ENCODE measurements around the gene TYSND1. TPM values are rescaled to one million over a fixed set of nuclear protein-coding genes. Genes with fewer than 3 reads are reported as not detected.

The TYSND1 gene
- total RNA-seq, 1 donor from 2014 or later, result 13.8 TPM

DNA sequence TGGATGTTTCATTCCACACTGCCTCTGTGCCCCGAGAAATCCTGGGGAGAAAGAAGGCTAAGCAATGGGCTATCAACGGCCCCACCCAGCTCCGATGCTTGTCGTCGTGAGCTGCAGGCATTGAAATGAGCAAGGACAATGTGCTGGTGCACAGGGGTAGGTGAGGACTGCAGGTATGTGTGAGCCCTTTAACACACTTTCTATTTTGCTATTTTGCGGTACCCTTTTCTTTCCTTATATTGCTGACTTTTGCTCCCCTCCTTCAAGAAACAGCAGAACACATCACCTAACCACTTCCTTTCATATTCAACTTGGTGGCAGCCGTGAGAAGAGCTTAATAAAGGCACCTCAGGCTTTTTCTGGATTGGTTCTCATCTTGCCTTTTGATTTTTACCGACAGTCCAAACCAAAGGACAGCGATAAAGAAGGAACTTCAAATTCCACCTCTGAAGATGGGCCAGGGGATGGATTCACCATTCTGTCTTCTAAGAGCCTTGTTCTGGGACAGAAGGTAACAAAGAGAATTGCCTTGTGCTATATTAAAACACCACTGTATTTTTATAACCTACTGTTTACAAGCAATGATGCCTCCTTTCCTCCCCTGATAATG is 53.1 kb downstream of the TYSND1 start:
- DNase-seq (ENCODE audit: extremely low spot score, unreplicated experiment), result no peak
- Mint-ChIP-seq H3K4me1 (ENCODE audit: unreplicated experiment) (no peaks in the 10 kb centered on the region), H3K36me3 (ENCODE audit: unreplicated experiment) (peaks cover 49% of the 10 kb centered on the region), H3K27ac (ENCODE audit: unreplicated experiment) (no peak overlapping the region), H3K27me3 (ENCODE audit: unreplicated experiment) (no peaks in the 10 kb centered on the region), H3K4me3 (ENCODE audit: unreplicated experiment) (no peak overlapping the region), H3K9me3 (ENCODE audit: unreplicated experiment) (no peaks in the 10 kb centered on the region)
- TF ChIP-seq, protein P1, sequence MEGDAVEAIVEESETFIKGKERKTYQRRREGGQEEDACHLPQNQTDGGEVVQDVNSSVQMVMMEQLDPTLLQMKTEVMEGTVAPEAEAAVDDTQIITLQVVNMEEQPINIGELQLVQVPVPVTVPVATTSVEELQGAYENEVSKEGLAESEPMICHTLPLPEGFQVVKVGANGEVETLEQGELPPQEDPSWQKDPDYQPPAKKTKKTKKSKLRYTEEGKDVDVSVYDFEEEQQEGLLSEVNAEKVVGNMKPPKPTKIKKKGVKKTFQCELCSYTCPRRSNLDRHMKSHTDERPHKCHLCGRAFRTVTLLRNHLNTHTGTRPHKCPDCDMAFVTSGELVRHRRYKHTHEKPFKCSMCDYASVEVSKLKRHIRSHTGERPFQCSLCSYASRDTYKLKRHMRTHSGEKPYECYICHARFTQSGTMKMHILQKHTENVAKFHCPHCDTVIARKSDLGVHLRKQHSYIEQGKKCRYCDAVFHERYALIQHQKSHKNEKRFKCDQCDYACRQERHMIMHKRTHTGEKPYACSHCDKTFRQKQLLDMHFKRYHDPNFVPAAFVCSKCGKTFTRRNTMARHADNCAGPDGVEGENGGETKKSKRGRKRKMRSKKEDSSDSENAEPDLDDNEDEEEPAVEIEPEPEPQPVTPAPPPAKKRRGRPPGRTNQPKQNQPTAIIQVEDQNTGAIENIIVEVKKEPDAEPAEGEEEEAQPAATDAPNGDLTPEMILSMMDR (IDR thresholded peaks at IDR 0.05), result no peak

DNA sequence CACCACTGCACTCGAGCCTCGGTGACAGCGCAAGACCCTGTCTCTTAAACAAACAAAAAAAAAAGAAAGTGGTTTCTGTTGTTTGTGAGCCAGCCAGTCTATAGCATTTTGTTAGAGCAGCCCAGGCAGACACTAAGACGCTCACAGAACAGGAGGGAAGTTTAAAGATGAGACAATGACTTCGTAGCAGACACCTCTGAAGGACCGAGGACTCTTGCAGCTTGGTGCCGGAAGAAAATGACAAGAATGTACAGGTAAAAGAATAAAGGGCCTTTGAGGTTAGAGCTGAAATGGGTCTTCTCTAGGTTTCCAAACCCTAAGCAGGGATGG is 54.1 kb downstream of the TYSND1 start:
- H3K9me3 Mint-ChIP-seq (ENCODE audit: unreplicated experiment), result no peaks in the 10 kb centered on the region
- TF ChIP-seq, protein P1 (IDR thresholded peaks at IDR 0.05), result no peak
- H3K27ac Mint-ChIP-seq (ENCODE audit: unreplicated experiment), result no peak overlapping the region
- H3K4me3 Mint-ChIP-seq (ENCODE audit: unreplicated experiment), result no peak overlapping the region
- H3K27me3 Mint-ChIP-seq (ENCODE audit: unreplicated experiment), result no peaks in the 10 kb centered on the region
- no peak for DNase-seq (ENCODE audit: extremely low spot score, unreplicated experiment)
- H3K4me1 Mint-ChIP-seq (ENCODE audit: unreplicated experiment), result no peaks in the 10 kb centered on the region
- H3K36me3 Mint-ChIP-seq (ENCODE audit: unreplicated experiment), result peaks cover 46% of the 10 kb centered on the region

DNA sequence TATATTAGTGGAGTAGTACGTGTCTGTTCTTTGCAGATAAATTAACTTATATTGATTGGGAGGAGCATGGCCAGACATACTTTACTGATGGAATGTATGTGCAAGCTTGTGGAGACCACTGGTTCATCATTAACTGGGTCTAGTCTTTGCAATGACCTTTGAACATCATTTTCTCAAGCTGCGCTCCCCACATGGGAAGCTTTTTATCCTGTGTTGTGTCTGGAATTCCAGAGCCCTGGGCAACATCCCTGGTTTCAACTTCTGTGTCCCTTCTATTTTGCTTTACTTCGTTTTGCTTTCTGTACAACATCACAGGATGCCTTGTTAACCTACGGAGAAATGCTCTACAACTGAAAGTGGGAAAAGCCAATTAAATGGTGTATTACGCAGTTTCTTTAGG is 55.5 kb downstream of the TYSND1 start:
- Mint-ChIP-seq H3K4me3 (ENCODE audit: unreplicated experiment) (no peak overlapping the region), H3K36me3 (ENCODE audit: unreplicated experiment) (peaks cover 41% of the 10 kb centered on the region), H3K9me3 (ENCODE audit: unreplicated experiment) (no peaks in the 10 kb centered on the region), H3K4me1 (ENCODE audit: unreplicated experiment) (no peaks in the 10 kb centered on the region), H3K27me3 (ENCODE audit: unreplicated experiment) (no peaks in the 10 kb centered on the region), H3K27ac (ENCODE audit: unreplicated experiment) (no peak overlapping the region)
- DNase-seq (ENCODE audit: extremely low spot score, unreplicated experiment), result no peak
- TF ChIP-seq, protein P1 (IDR thresholded peaks at IDR 0.05), result no peak

DNA sequence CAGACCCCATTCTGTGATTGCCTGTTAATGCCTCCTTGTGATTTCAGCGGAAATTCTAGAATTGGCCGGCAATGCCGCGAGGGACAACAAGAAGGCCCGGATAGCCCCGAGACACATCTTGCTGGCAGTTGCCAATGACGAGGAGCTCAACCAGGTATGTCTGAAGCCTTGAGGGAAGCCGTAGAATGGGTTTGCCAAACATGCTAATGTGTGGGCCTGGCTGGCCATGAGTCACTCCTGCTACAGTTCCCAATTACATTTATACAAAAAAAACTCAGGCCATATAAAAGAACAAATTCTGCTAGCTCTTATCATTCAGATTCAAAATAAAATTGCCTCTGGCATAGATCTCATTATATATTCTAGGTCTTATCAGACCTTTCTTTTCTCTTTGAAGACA is 56.5 kb downstream of the TYSND1 start:
- TF ChIP-seq, protein P1 (IDR thresholded peaks at IDR 0.05), result no peak
- no peak for DNase-seq (ENCODE audit: extremely low spot score, unreplicated experiment)

DNA sequence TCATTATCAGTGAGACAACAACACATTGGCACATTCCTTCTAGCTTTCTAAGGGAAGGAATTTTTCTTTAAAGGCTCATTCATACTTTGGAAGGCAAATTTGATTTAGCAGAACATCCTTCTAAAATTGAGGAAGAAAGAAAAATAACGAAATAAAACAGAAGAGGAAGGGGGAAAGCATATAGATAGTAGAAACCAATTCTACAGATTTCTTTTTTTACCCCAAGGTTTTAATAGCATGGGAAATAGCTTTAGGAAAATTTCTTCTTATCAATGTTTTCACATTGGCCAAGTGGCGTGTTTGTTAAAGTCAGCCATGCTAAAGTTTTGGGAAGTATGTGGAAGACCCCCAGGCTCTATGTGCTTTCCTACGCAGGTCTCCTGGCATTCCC is 58.2 kb downstream of the TYSND1 start:
- Mint-ChIP-seq H3K4me3 (ENCODE audit: unreplicated experiment) (no peak overlapping the region), H3K9me3 (ENCODE audit: unreplicated experiment) (no peaks in the 10 kb centered on the region), H3K4me1 (ENCODE audit: unreplicated experiment) (no peaks in the 10 kb centered on the region), H3K27ac (ENCODE audit: unreplicated experiment) (no peak overlapping the region), H3K36me3 (ENCODE audit: unreplicated experiment) (peaks cover 21% of the 10 kb centered on the region), H3K27me3 (ENCODE audit: unreplicated experiment) (no peaks in the 10 kb centered on the region)
- TF ChIP-seq, protein P1 (IDR thresholded peaks at IDR 0.05), result no peak
- DNase-seq (ENCODE audit: extremely low spot score, unreplicated experiment), result no peak

More for the DNA sequence above, 56.5 kb downstream of the TYSND1 start:
- Mint-ChIP-seq H3K36me3 (ENCODE audit: unreplicated experiment) (peaks cover 36% of the 10 kb centered on the region), H3K27me3 (ENCODE audit: unreplicated experiment) (no peaks in the 10 kb centered on the region), H3K27ac (ENCODE audit: unreplicated experiment) (no peak overlapping the region), H3K4me1 (ENCODE audit: unreplicated experiment) (no peaks in the 10 kb centered on the region), H3K9me3 (ENCODE audit: unreplicated experiment) (no peaks in the 10 kb centered on the region), H3K4me3 (ENCODE audit: unreplicated experiment) (no peak overlapping the region)

Other genes with a start within 250 kb of the TYSND1 start
- gene MACROH2A2, start 93.9 kb downstream of the TYSND1 start, total RNA-seq, result 31.2 and 36.5 TPM in 2 replicates
- 11.7 and 12.1 TPM in 2 replicates for gene AIFM2, start 13.9 kb downstream of the TYSND1 start, total RNA-seq
- gene SAR1A, start 23.8 kb upstream of the TYSND1 start, total RNA-seq, result 143 and 168 TPM in 2 replicates
- gene PPA1, start 86.7 kb upstream of the TYSND1 start, total RNA-seq, result 59.8 and 60.4 TPM in 2 replicates
- gene NPFFR1, start 137.3 kb upstream of the TYSND1 start, total RNA-seq, result not detected in 2 replicates
- gene LRRC20, start 235.9 kb upstream of the TYSND1 start, total RNA-seq, result 4.0 and 5.8 TPM in 2 replicates